ENCODE measurements around the gene MYL5.
"Not testable (repeated sequence)": the region's sequence is repeated elsewhere in the genome, so short reads cannot be mapped to it uniquely, and the experiment has no call there.

The MYL5 gene

DNA sequence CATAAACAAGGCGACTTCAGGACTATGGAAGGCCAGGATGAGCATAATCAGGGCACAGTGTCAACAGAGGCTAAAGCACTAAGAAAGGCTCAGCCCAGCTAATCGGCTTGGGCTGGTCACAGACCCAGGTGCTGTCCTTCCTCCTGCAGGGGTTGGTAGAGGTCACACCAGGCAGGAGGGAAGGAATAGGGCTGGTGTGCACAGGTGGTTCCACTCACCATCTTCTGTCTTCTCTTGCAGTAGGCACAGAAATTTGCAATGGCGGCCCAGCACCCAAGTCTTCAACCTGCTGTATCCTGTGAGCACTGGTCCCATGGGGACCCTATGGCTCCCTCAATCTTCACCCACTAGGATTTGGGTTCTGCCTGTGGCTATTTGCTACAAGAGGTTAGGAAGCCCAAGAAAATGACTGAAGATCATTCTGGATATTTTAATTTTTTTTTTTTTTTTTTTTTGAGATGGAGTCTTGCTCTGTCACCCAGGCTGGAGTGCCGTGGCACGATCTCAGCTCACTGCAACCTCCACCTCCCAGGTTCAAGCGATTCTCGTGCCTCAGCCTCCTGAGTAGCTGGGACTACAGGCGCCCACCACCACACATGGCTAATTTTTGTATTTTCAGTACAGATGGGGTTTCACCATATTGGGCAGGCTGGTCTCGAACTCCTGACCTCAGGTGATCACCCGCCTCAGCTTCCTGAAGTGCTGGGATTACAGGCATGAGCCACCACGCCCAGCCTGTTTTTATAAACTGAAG is 4.4 kb upstream of the MYL5 start:
- not testable (repeated sequence) for H3K9ac ChIP-seq (ENCODE audit: low read depth, low read length); H3K4me2 ChIP-seq (ENCODE audit: low read length); H3K9me3 ChIP-seq (replicated peaks; ENCODE audit: low read length); H3K4me1 ChIP-seq (ENCODE audit: control insufficient read depth, insufficient read depth, low read length); H3K4me3 ChIP-seq (ENCODE audit: low read length)
- peaks cover 14% of the 10 kb centered on the region for H3K36me3 ChIP-seq (ENCODE audit: insufficient read depth, low read length)
- peaks cover 27% of the 10 kb centered on the region for H3K27me3 ChIP-seq (ENCODE audit: control insufficient read depth, insufficient read depth, low read length)

DNA sequence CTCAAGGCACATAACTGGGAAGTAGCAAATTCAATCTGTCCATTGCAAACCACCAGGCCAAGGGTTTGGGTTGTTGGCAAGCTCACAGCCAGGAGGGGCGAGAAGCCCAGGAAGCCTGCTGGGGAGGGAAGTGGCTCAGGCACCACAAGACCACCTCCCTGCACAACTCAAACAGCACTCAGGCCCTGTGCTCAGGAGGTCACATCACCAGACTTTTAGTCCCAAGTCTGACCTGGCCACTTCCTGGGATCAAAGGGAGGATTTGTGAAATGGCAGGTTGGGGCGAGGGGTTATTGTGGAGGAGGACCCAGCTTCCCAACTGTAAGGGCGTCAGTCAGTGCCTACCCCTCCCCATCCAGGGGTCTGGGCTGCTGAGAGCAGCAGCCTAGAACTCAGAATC is 2.6 kb upstream of the MYL5 start:
- Histone ChIP-seq H3K4me1 (ENCODE audit: control insufficient read depth, insufficient read depth, low read length) (peaks cover 19% of the 10 kb centered on the region), H3K4me2 (ENCODE audit: low read length) (no peak overlapping the region), H3K9ac (ENCODE audit: low read depth, low read length) (no peak overlapping the region), H3K4me3 (ENCODE audit: low read length) (no peak overlapping the region), H3K36me3 (ENCODE audit: insufficient read depth, low read length) (peaks cover 14% of the 10 kb centered on the region), H3K9me3 (replicated peaks; ENCODE audit: low read length) (no peaks in the 10 kb centered on the region), H3K27me3 (ENCODE audit: control insufficient read depth, insufficient read depth, low read length) (peaks cover 10% of the 10 kb centered on the region)

DNA sequence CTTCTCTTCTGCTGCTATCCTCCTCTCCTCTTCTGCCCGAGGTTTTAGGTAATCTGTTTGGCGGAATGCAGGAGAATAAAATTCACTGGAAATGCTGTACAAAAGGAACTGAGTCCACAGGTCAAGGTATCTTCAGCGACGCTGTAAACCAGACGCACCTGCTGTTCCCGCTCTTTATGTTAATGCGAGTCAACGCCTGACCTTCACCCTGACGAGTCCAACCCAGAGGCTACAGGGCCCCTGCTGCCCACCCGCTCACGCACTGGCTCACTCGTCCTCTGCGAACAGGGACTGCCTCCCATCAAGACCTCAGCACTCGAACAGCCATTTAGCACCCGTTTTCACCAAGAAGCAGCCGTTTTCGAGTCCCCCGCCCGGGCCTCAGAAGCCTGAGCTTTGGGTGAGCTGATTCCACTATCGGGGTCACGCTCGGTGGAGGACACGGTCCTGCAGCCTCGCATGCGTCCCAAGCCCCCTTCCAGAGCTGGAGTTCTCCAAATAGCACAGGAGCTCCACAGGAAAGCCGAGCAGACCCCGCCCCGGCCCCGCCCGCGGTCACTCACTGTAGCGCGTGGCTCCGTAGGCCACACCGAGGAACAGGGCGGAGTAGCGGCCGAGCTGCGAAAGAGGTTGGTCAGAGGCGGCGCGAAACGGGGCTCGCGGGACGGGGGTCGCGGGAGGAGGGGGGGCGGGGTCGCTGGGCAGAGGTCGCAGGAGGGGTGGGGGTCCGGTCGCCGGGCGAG is 822 bp upstream of the MYL5 start:
- peak overlapping the region; percentile 100 for H3K4me2 ChIP-seq (ENCODE audit: low read length)
- H3K9ac ChIP-seq (ENCODE audit: low read depth, low read length) = peak overlapping the region; percentile 88
- H3K4me1 ChIP-seq (ENCODE audit: control insufficient read depth, insufficient read depth, low read length) = peaks cover 36% of the 10 kb centered on the region
- peak overlapping the region; percentile 96 for H3K4me3 ChIP-seq (ENCODE audit: low read length)
- H3K27me3 ChIP-seq (ENCODE audit: control insufficient read depth, insufficient read depth, low read length) = no peaks in the 10 kb centered on the region
- no peaks in the 10 kb centered on the region for H3K9me3 ChIP-seq (replicated peaks; ENCODE audit: low read length)
- peaks cover 14% of the 10 kb centered on the region for H3K36me3 ChIP-seq (ENCODE audit: insufficient read depth, low read length)

DNA sequence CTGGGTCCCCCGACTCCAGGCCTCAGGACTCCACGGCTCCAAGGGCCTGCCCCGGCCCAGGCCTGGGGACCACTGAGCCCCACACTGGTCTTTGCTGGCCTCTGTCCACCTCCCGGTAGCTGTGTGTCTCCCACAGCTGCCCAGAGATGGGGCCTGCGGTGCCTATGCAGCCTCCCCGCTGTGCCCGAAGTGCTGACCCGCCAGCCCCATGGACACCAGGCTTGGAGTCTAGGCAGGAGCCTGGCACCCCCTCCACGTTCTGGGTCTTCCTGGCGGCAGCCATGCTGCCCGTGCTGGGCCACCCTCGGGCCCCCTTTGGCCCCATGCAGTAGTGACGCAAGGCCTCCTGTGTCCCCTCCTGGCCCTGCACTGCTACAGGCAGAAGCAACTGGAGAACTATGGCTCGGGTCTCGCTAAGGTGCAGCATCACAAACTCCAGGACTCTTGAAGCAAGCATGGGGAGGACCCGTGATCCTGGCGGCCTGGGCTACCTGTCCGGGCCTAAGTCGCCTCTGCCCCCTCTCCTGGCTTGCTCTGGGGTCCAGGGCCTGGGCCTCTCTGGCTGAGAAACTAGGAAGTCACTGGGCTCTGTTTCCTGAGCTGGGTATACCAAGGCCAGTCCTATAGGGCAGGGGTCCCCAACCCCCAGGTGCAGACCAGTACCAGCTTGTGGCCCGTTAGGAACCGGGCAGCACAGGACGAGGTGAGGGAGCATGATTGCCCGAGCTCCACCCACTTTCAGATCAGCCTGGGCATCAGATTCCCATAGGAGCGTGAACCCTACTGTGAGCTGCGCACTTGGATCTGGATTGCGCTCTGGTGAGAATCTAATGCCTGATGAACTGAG is 917 bp downstream of the MYL5 start:
- Histone ChIP-seq H3K4me3 (ENCODE audit: low read length) (peak overlapping the region; percentile 96), H3K4me2 (ENCODE audit: low read length) (peak overlapping the region; percentile 95), H3K36me3 (ENCODE audit: insufficient read depth, low read length) (peaks cover 14% of the 10 kb centered on the region), H3K4me1 (ENCODE audit: control insufficient read depth, insufficient read depth, low read length) (peaks cover 36% of the 10 kb centered on the region), H3K9ac (ENCODE audit: low read depth, low read length) (peak overlapping the region; percentile 98), H3K9me3 (replicated peaks; ENCODE audit: low read length) (no peaks in the 10 kb centered on the region), H3K27me3 (ENCODE audit: control insufficient read depth, insufficient read depth, low read length) (no peaks in the 10 kb centered on the region)

DNA sequence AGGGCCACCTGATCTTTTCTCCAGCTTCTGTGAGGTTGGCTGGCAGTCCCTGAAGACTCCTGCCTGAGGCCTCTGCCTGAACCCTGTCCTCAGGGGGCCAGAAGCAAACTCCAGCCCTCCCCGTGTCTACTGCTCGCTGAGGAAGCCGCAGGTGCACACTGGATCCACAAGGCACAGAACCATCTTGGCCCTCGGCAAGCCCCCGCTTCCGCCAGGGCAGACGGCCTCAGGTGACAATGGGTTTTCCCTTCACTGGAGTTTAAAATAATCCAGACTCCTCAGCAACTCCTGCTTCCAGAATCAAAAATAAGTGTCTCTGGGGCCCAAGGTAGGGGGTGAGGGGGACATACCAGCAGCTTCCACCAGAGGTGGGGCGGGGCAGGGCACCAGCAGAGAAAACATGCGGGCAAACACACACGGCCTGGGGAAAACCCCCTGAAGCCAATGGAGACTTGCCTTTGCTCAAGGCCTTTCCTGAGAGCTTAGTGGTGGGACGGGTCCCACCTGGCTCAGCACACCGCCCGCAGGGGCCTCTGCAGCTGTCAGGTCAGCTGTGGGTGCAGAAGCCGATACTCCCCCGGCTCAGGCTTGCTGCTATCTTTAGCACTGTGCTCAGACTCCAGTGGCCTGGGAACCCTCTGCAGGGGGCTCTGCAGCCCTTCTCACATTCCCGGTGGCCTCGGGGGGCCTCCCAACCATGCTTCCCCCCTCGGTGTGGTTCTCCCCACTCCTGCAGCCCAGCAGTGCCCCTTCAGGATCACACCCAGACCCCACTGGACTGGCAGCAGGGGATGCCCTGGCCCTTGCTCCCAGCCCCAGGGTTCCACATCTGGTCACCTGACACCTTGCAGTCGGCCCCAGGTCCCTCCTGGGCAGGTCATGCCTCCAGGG is 1.9 kb downstream of the MYL5 start:
- Histone ChIP-seq H3K9me3 (replicated peaks; ENCODE audit: low read length) (no peaks in the 10 kb centered on the region), H3K4me1 (ENCODE audit: control insufficient read depth, insufficient read depth, low read length) (peaks cover 45% of the 10 kb centered on the region), H3K4me2 (ENCODE audit: low read length) (peak overlapping the region; percentile 95), H3K9ac (ENCODE audit: low read depth, low read length) (peak overlapping the region; percentile 98), H3K4me3 (ENCODE audit: low read length) (no peak overlapping the region), H3K27me3 (ENCODE audit: control insufficient read depth, insufficient read depth, low read length) (no peaks in the 10 kb centered on the region), H3K36me3 (ENCODE audit: insufficient read depth, low read length) (peaks cover 9% of the 10 kb centered on the region)

DNA sequence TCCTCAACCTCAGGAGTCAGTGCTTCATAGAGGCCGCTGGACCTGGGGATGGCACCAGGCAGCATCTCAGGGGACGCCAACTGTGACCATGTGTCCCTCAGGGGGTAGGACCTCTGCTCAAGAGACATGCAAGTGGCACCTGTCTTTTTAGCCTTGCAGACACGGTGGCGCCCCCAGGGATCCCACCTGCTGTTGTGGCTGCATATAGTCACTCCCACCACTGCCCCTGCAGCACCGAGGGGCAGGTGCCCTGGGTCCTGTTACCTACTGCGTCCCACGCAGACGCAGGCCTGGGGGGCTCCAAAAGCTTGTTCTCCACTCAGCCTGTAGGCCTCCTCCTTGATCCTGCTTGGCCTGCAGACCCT is 2.5 kb downstream of the MYL5 start:
- Histone ChIP-seq H3K9me3 (replicated peaks; ENCODE audit: low read length) (no peaks in the 10 kb centered on the region), H3K9ac (ENCODE audit: low read depth, low read length) (no peak overlapping the region), H3K27me3 (ENCODE audit: control insufficient read depth, insufficient read depth, low read length) (no peaks in the 10 kb centered on the region), H3K4me2 (ENCODE audit: low read length) (no peak overlapping the region), H3K4me3 (ENCODE audit: low read length) (no peak overlapping the region), H3K36me3 (ENCODE audit: insufficient read depth, low read length) (peaks cover 7% of the 10 kb centered on the region), H3K4me1 (ENCODE audit: control insufficient read depth, insufficient read depth, low read length) (peaks cover 45% of the 10 kb centered on the region)

DNA sequence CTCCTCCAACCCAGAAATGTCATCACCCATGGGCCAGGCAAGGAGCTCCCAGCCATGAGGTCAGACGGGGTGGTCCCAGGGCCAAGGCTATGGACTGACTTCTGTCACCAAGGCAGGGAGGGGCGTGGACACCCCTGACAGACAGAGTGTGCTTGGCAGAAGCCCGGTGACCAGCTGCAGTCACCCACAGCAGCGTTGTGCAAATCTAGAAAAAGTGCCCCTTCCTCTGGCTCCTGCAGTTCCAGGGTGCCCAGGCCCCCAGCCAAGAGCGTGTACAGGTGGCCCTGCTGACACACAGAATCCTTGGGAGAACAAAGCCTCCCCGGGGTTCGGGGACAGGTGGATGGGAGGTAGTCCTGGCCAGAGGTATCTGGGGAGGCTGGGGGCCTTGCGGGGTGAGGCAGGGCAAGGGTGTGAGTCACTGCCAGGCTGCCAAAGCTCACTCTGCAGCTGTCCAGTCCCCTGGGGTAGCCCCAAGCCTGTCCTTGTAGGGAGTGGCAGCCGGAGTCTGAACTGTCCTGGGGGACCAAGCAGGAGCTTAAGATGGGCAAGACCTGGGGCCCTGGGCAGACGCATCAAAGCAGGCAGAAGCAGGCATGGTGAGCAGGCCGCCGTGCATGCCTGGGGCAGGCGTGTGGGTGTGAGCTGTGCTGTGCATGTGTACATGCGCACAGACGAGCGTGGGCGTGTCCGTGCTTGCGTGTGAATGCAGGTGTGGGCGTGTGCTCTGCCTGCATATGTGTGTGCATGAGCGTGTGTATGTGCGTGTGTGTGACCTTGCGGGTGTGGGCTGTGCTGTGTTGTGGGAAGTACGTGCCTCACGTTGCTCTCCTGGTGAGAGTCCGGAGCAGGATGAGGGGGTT is 3.3 kb downstream of the MYL5 start:
- Histone ChIP-seq H3K27me3 (ENCODE audit: control insufficient read depth, insufficient read depth, low read length) (no peaks in the 10 kb centered on the region), H3K9ac (ENCODE audit: low read depth, low read length) (no peak overlapping the region), H3K4me1 (ENCODE audit: control insufficient read depth, insufficient read depth, low read length) (peaks cover 45% of the 10 kb centered on the region), H3K4me3 (ENCODE audit: low read length) (no peak overlapping the region), H3K9me3 (replicated peaks; ENCODE audit: low read length) (no peaks in the 10 kb centered on the region), H3K36me3 (ENCODE audit: insufficient read depth, low read length) (no peaks in the 10 kb centered on the region), H3K4me2 (ENCODE audit: low read length) (peak overlapping the region; percentile 26)

DNA sequence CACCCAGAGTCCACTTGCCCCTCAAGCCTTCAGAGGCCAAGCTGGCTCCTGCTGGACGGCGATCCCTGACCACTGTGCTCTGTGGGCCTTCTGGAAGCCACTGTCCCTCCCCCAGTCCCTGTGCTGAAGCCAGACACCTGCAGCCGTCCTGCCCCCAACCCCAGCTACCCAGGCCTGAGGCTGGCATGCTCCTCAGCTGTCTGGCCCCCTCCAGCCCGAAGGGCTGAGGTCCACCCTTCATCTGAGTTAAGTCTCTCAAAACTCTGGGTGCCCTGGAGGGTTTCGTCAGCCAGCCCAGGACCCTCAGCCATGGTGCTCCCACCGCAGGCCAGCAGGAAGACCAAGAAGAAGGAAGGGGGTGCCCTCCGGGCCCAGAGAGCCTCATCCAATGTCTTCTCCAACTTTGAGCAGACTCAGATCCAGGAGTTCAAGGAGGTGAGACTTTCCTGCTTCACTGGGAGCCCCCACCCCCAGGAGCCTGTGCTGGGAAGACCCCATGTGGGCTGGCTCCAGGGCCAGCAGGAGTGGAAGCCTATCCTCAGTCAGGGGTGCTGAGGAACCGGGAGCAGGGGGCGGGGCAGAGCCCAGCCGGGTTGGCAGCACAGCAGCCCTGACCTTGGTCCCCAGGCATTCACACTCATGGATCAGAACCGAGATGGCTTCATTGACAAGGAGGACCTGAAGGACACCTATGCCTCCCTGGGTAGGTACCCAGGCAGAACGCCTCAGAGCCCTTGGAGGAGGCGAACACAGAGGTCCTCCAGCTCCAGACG is 4.2 kb downstream of the MYL5 start:
- no peaks in the 10 kb centered on the region for H3K36me3 ChIP-seq (ENCODE audit: insufficient read depth, low read length)
- peaks cover 40% of the 10 kb centered on the region for H3K4me1 ChIP-seq (ENCODE audit: control insufficient read depth, insufficient read depth, low read length)
- no peak overlapping the region for H3K4me3 ChIP-seq (ENCODE audit: low read length)
- no peaks in the 10 kb centered on the region for H3K27me3 ChIP-seq (ENCODE audit: control insufficient read depth, insufficient read depth, low read length)
- H3K4me2 ChIP-seq (ENCODE audit: low read length) = peak overlapping the region; percentile 26
- H3K9ac ChIP-seq (ENCODE audit: low read depth, low read length) = no peak overlapping the region
- no peaks in the 10 kb centered on the region for H3K9me3 ChIP-seq (replicated peaks; ENCODE audit: low read length)

DNA sequence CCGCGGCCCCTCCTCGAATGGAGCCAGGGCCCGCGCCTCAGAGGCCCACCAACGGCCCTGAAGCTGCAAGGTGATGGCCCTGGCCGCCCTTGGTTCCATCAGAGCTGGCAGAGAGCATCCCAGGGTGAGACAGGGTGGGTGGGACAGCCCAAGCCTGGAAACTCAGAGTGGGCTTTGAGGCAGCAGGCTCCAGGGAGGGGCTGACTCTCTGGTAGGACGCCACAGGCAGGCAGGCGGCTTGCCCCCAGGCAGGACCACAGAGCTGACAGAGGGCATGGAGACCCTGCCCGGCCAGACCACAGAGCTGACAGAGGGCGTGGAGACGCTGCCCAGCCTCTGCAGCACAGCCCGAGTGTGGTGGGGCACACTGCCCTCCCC is 4.8 kb downstream of the MYL5 start:
- no peak overlapping the region for H3K4me3 ChIP-seq (ENCODE audit: low read length)
- no peaks in the 10 kb centered on the region for H3K36me3 ChIP-seq (ENCODE audit: insufficient read depth, low read length)
- peaks cover 45% of the 10 kb centered on the region for H3K4me1 ChIP-seq (ENCODE audit: control insufficient read depth, insufficient read depth, low read length)
- no peak overlapping the region for H3K4me2 ChIP-seq (ENCODE audit: low read length)
- no peaks in the 10 kb centered on the region for H3K27me3 ChIP-seq (ENCODE audit: control insufficient read depth, insufficient read depth, low read length)
- no peaks in the 10 kb centered on the region for H3K9me3 ChIP-seq (replicated peaks; ENCODE audit: low read length)
- no peak overlapping the region for H3K9ac ChIP-seq (ENCODE audit: low read depth, low read length)

DNA sequence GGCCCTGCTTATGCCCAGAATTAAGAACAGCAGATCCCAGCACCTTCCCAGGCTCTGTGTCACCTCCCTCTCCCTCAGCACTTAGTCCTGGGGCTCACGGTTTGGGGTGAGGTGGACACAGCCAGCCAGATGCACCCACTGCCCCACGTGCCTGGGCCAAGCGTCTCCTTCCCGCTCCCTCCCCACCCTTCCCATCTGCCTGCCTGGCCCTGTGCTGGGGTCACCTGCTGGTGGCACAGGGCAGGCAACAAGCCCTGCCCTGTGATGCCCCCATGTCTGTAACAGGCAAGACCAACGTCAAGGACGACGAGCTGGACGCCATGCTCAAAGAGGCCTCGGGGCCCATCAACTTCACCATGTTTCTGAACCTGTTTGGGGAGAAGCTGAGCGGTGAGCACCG is 5.3 kb downstream of the MYL5 start:
- Histone ChIP-seq H3K27me3 (ENCODE audit: control insufficient read depth, insufficient read depth, low read length) (no peaks in the 10 kb centered on the region), H3K9ac (ENCODE audit: low read depth, low read length) (no peak overlapping the region), H3K4me1 (ENCODE audit: control insufficient read depth, insufficient read depth, low read length) (peaks cover 48% of the 10 kb centered on the region), H3K9me3 (replicated peaks; ENCODE audit: low read length) (no peaks in the 10 kb centered on the region), H3K4me3 (ENCODE audit: low read length) (no peak overlapping the region), H3K4me2 (ENCODE audit: low read length) (no peak overlapping the region), H3K36me3 (ENCODE audit: insufficient read depth, low read length) (no peaks in the 10 kb centered on the region)
